ENCODE results near the gene RRP7A. TPM values are rescaled to one million over a fixed set of nuclear protein-coding genes. Genes with fewer than 3 reads are reported as not detected.
A peak's percentile ranks its signal among the peaks of the same experiment; 100 is the strongest.
"Not testable (repeated sequence)": the region's sequence is repeated elsewhere in the genome, so short reads cannot be mapped to it uniquely, and the experiment has no call there.

The RRP7A gene
- total RNA-seq (10 to 100 TPM; 23.5 to 29.8 (median 25.1) TPM), polyA plus RNA-seq (19.3 TPM)
- long read RNA-seq, donor 1, transcript RRP7A-201 (7 exons, 3,801 nt): major isoform, 125 of 159 reads
- long read RNA-seq, donor 1, partial matches to known transcripts: 14 of 159 reads
- long read RNA-seq, donor 1, other reads (novel, unspliced or antisense): 20 of 159 reads
- long read RNA-seq, donor 2, transcript RRP7A-201 (7 exons, 3,801 nt): major isoform, 31 of 42 reads
- long read RNA-seq, donor 2, partial matches to known transcripts: 7 of 42 reads
- long read RNA-seq, donor 2, other reads (novel, unspliced or antisense): 4 of 42 reads
- long read RNA-seq, donor 3, transcript RRP7A-201 (7 exons, 3,801 nt): major isoform, 246 of 288 reads
- long read RNA-seq, donor 3, partial matches to known transcripts: 14 of 288 reads
- long read RNA-seq, donor 3, other reads (novel, unspliced or antisense): 28 of 288 reads
- long read RNA-seq, donor 4, transcript RRP7A-201 (7 exons, 3,801 nt): major isoform, 43 of 50 reads
- long read RNA-seq, donor 4, partial matches to known transcripts: 4 of 50 reads
- long read RNA-seq, donor 4, other reads (novel, unspliced or antisense): 3 of 50 reads

GRCh38 chr22:42519525-42520401 is at the start of gene RRP7A:
TSS of gene RRP7A (minus strand) at chr22:42519796. CDS start at chr22:42519786, 10 bp downstream.
- no peaks in the 10 kb centered on the region for H3K4me1 ChIP-seq (ENCODE audit: control insufficient read depth, insufficient read depth, low read length)
- H3K9me3 ChIP-seq (ENCODE audit: control insufficient read depth, low read length): no peaks in the 10 kb centered on the region
- no peaks in the 10 kb centered on the region for H3K27me3 ChIP-seq (ENCODE audit: control insufficient read depth, insufficient read depth)
- H3K4me3 ChIP-seq (ENCODE audit: low read length): peak within 1 kb of the TSS; percentile 94
- peak within 1 kb of the TSS; percentile 47 for H3K27ac ChIP-seq (ENCODE audit: low read length)
- intact Hi-C loops (cut with DNase I): loop anchor here in 1 of 4 donors (5.0 kb wide), 1 partner anchor 33 kb away; the partner anchor contains the start of gene SERHL2
- WGBS: 7% methylated on average over 65 of the region's 65 CpGs
- peak; percentile 94 to 95 for ATAC-seq
- DNase-seq: peak; percentile 82 to 93 (median 92)

GRCh38 chr22:42567950-42568349 is 48.4 kb upstream of the RRP7A start:
- H3K27me3 ChIP-seq (ENCODE audit: control insufficient read depth, insufficient read depth); DNase-seq; ATAC-seq; H3K4me1 ChIP-seq (ENCODE audit: control insufficient read depth, insufficient read depth, low read length); intact Hi-C loops (cut with DNase I); H3K4me3 ChIP-seq (ENCODE audit: low read length); H3K9me3 ChIP-seq (ENCODE audit: control insufficient read depth, low read length); H3K27ac ChIP-seq (ENCODE audit: low read length): not testable (repeated sequence)
- 77% methylated on average over 5 of the region's 6 CpGs for WGBS

GRCh38 chr22:42565956-42566355 is 46.4 kb upstream of the RRP7A start:
- intact Hi-C loops (cut with DNase I): no loop called here
- WGBS: 95% methylated on average over 12 of the region's 12 CpGs

GRCh38 chr22:42564699-42565098 is 45.1 kb upstream of the RRP7A start:
- no peaks in the 10 kb centered on the region for H3K27me3 ChIP-seq (ENCODE audit: control insufficient read depth, insufficient read depth)
- ATAC-seq (no peak), DNase-seq (no peak)
- no peak overlapping the region for H3K27ac ChIP-seq (ENCODE audit: low read length)
- no peaks in the 10 kb centered on the region for H3K9me3 ChIP-seq (ENCODE audit: control insufficient read depth, low read length)
- intact Hi-C loops (cut with DNase I): no loop called here
- H3K4me1 ChIP-seq (ENCODE audit: control insufficient read depth, insufficient read depth, low read length): no peaks in the 10 kb centered on the region
- WGBS: 98% methylated on average over 17 of the region's 17 CpGs
- H3K4me3 ChIP-seq (ENCODE audit: low read length): no peak overlapping the region

More at GRCh38 chr22:42565956-42566355, 46.4 kb upstream of the RRP7A start:
- no peaks in the 10 kb centered on the region for H3K4me1 ChIP-seq (ENCODE audit: control insufficient read depth, insufficient read depth, low read length)
- ATAC-seq: no peak
- DNase-seq: no peak
- H3K27me3 ChIP-seq (ENCODE audit: control insufficient read depth, insufficient read depth): no peaks in the 10 kb centered on the region
- H3K9me3 ChIP-seq (ENCODE audit: control insufficient read depth, low read length): no peaks in the 10 kb centered on the region
- H3K27ac ChIP-seq (ENCODE audit: low read length): no peak overlapping the region
- no peak overlapping the region for H3K4me3 ChIP-seq (ENCODE audit: low read length)

- H3K27ac ChIP-seq (ENCODE audit: low read length); H3K9me3 ChIP-seq (ENCODE audit: control insufficient read depth, low read length); ATAC-seq; H3K4me1 ChIP-seq (ENCODE audit: control insufficient read depth, insufficient read depth, low read length); H3K4me3 ChIP-seq (ENCODE audit: low read length); DNase-seq; H3K27me3 ChIP-seq (ENCODE audit: control insufficient read depth, insufficient read depth); intact Hi-C loops (cut with DNase I): not testable (repeated sequence)
- WGBS: 87% methylated on average over 3 of the region's 3 CpGs
Observed at GRCh38 chr22:42563943-42564342, 44.3 kb upstream of the RRP7A start.

GRCh38 chr22:42562684-42563083 is 43.1 kb upstream of the RRP7A start:
- intact Hi-C loops (cut with DNase I): no loop called here
- 89% methylated on average over 2 of the region's 2 CpGs for WGBS
- Histone ChIP-seq H3K4me3 (ENCODE audit: low read length) (no peak overlapping the region), H3K9me3 (ENCODE audit: control insufficient read depth, low read length) (no peaks in the 10 kb centered on the region), H3K27ac (ENCODE audit: low read length) (no peak overlapping the region), H3K27me3 (ENCODE audit: control insufficient read depth, insufficient read depth) (no peaks in the 10 kb centered on the region), H3K4me1 (ENCODE audit: control insufficient read depth, insufficient read depth, low read length) (no peaks in the 10 kb centered on the region)
- DNase-seq (no peak), ATAC-seq (peak; percentile 2 to 6)

- no peak for DNase-seq
- H3K4me1 ChIP-seq (ENCODE audit: control insufficient read depth, insufficient read depth, low read length): no peaks in the 10 kb centered on the region
- H3K4me3 ChIP-seq (ENCODE audit: low read length): no peak overlapping the region
- intact Hi-C loops (cut with DNase I): no loop called here
- no peaks in the 10 kb centered on the region for H3K27me3 ChIP-seq (ENCODE audit: control insufficient read depth, insufficient read depth)
- ATAC-seq: peak; percentile 6 to 22
- H3K27ac ChIP-seq (ENCODE audit: low read length): no peak overlapping the region
- H3K9me3 ChIP-seq (ENCODE audit: control insufficient read depth, low read length): no peaks in the 10 kb centered on the region
- WGBS: 48% methylated on average over 8 of the region's 8 CpGs
Observed at GRCh38 chr22:42562279-42562678, 42.7 kb upstream of the RRP7A start.

- 39% methylated on average over 5 of the region's 5 CpGs for WGBS
- intact Hi-C loops (cut with DNase I): no loop called here
- Histone ChIP-seq H3K27ac (ENCODE audit: low read length) (no peak overlapping the region), H3K4me1 (ENCODE audit: control insufficient read depth, insufficient read depth, low read length) (no peaks in the 10 kb centered on the region), H3K4me3 (ENCODE audit: low read length) (no peak overlapping the region), H3K27me3 (ENCODE audit: control insufficient read depth, insufficient read depth) (no peaks in the 10 kb centered on the region), H3K9me3 (ENCODE audit: control insufficient read depth, low read length) (no peaks in the 10 kb centered on the region)
- ATAC-seq (peak in 1 of 2 donors; percentile 4), DNase-seq (no peak)
Observed at GRCh38 chr22:42561856-42562255, 42.3 kb upstream of the RRP7A start.

GRCh38 chr22:42560781-42561180 is 41.2 kb upstream of the RRP7A start:
- H3K27ac ChIP-seq (ENCODE audit: low read length): no peak overlapping the region
- no peaks in the 10 kb centered on the region for H3K27me3 ChIP-seq (ENCODE audit: control insufficient read depth, insufficient read depth)
- peak; percentile 20 to 27 for ATAC-seq
- H3K9me3 ChIP-seq (ENCODE audit: control insufficient read depth, low read length): no peaks in the 10 kb centered on the region
- no peaks in the 10 kb centered on the region for H3K4me1 ChIP-seq (ENCODE audit: control insufficient read depth, insufficient read depth, low read length)
- WGBS: 71% methylated on average over 7 of the region's 7 CpGs
- no peak for DNase-seq
- intact Hi-C loops (cut with DNase I): no loop called here
- no peak overlapping the region for H3K4me3 ChIP-seq (ENCODE audit: low read length)

GRCh38 chr22:42560381-42560780 is 40.8 kb upstream of the RRP7A start:
- WGBS: 88% methylated on average over 8 of the region's 8 CpGs
- H3K4me1 ChIP-seq (ENCODE audit: control insufficient read depth, insufficient read depth, low read length): no peaks in the 10 kb centered on the region
- no peak for DNase-seq
- H3K27ac ChIP-seq (ENCODE audit: low read length): no peak overlapping the region
- intact Hi-C loops (cut with DNase I): no loop called here
- no peak for ATAC-seq
- no peaks in the 10 kb centered on the region for H3K9me3 ChIP-seq (ENCODE audit: control insufficient read depth, low read length)
- no peaks in the 10 kb centered on the region for H3K27me3 ChIP-seq (ENCODE audit: control insufficient read depth, insufficient read depth)
- no peak overlapping the region for H3K4me3 ChIP-seq (ENCODE audit: low read length)
